GM10266 (cell line): ENCODE results near the gene PRF1.
A peak's percentile ranks its signal among the peaks of the same experiment; 100 is the strongest.
"Not testable (repeated sequence)": the region's sequence is repeated elsewhere in the genome, so short reads cannot be mapped to it uniquely, and the experiment has no call there.

Source experiments
- DNase-seq: peaks from one replicate; pipeline ENCODE4 v3.0.0; 2012; ENCODE audit errors: extremely low spot score
- CTCF ChIP-seq: IDR thresholded peaks from 2 replicates; pipeline ENCODE4 v1.5.1; 2012; ENCODE audit warnings: mild to moderate bottlenecking, low read depth; ENCODE audit not compliant: control insufficient read depth, insufficient read depth; ENCODE audit errors: missing control alignments

Gene PRF1

GRCh38 chr10:70584909-70585544, 17.5 kb downstream of the PRF1 start:
- no peak for DNase-seq
- no peak for TF ChIP-seq CTCF

GRCh38 chr10:70584366-70584765, 18.2 kb downstream of the PRF1 start:
- no peak for DNase-seq

GRCh38 chr10:70583669-70584037, 18.9 kb downstream of the PRF1 start:
- TF ChIP-seq CTCF, result no peak
- no peak for DNase-seq

More at GRCh38 chr10:70584366-70584765, 18.2 kb downstream of the PRF1 start:
- no peak for TF ChIP-seq CTCF

GRCh38 chr10:70582793-70583668, 19.5 kb downstream of the PRF1 start:
- DNase-seq, result no peak
- TF ChIP-seq CTCF, result no peak

GRCh38 chr10:70581176-70581575, 21.4 kb downstream of the PRF1 start:
- not testable (repeated sequence) for DNase-seq

GRCh38 chr10:70579234-70580002, 23.1 kb downstream of the PRF1 start:
- TF ChIP-seq CTCF, result no peak
- DNase-seq, result no peak

- peak; percentile 68 for DNase-seq
- no peak for TF ChIP-seq CTCF
Measured at GRCh38 chr10:70578371-70578947, 24.1 kb downstream of the PRF1 start.
